Calu3 (cell line): Measurements from ENCODE around the gene ELFN1. TPM values are rescaled to one million over a fixed set of nuclear protein-coding genes. Genes with fewer than 3 reads are reported as not detected.

Experiments used
- Bru-seq: library from RNA; stranded (reverse); fragments of 400-500 nt; gene quantifications from one replicate; lab custom pipeline; 2021; lab: Mats Ljungman, UMichigan
- BruChase-seq, 2 experiments: library from RNA; stranded (reverse); fragments of 400-500 nt; gene quantifications; one replicate each; lab custom pipeline; 2021; lab: Mats Ljungman, UMichigan
- BruUV-seq: library from RNA; stranded (reverse); fragments of 400-500 nt; replicated peaks from 2 replicates; lab custom pipeline; 2021; lab: Mats Ljungman, UMichigan
- CTCF ChIA-PET: fragments of 300-600 bp; sonication (Branson Sonifier 250); formaldehyde crosslinking; loops from one replicate; lab custom pipeline; 2022; ENCODE audit warnings: antibody characterized with exemption; lab: Charles Lee
- DNase-seq: peaks from one replicate; pipeline ENCODE4 v3.0.0; 2022
- H3K27ac Mint-ChIP-seq: one replicate; pipeline ENCODE4 v1.8.0; 2022; ENCODE audit warnings: mixed read lengths; ENCODE audit not compliant: unreplicated experiment
- H3K27me3 Mint-ChIP-seq: one replicate; pipeline ENCODE4 v1.8.0; 2022; ENCODE audit warnings: mixed read lengths; ENCODE audit not compliant: unreplicated experiment
- H3K36me3 Mint-ChIP-seq: one replicate; pipeline ENCODE4 v1.8.0; 2022; ENCODE audit warnings: mild to moderate bottlenecking, moderate library complexity, mixed read lengths; ENCODE audit not compliant: insufficient read depth, unreplicated experiment
- H3K4me1 Mint-ChIP-seq: one replicate; pipeline ENCODE4 v1.8.0; 2022; ENCODE audit warnings: mild to moderate bottlenecking, low read depth, mixed read lengths; ENCODE audit not compliant: unreplicated experiment
- H3K4me3 Mint-ChIP-seq: one replicate; pipeline ENCODE4 v1.8.0; 2022; ENCODE audit warnings: mild to moderate bottlenecking, low read depth, moderate library complexity, mixed read lengths; ENCODE audit not compliant: unreplicated experiment
- H3K9me3 Mint-ChIP-seq: one replicate; pipeline ENCODE4 v1.8.0; 2022; ENCODE audit warnings: low read depth, mixed read lengths; ENCODE audit not compliant: unreplicated experiment
- CTCF ChIP-seq: fragments of 200-600 bp; IDR thresholded peaks from one replicate; pipeline ENCODE4 v1.8.0; 2022; ENCODE audit warnings: antibody characterized with exemption; ENCODE audit not compliant: unreplicated experiment
- intact Hi-C: fragments of 100-400 bp; cut with micrococcal nuclease; formaldehyde crosslinking; loops from one replicate; pipeline ENCODE4 v1.10.0; 2022; ENCODE audit not compliant: unreplicated experiment
- long read RNA-seq: library from polyadenylated mRNA; stranded (forward); transcript quantifications from one replicate; pipeline ENCODE4 v2.0.0, GENCODE V29; 2022
- total RNA-seq: library from RNA; stranded (reverse); gene quantifications from 2 replicates; pipeline ENCODE4 v1.2.3, GENCODE V29; 2022

The ELFN1 gene
- total RNA-seq = 0.27 TPM in 1 of 2 replicates, not detected in the other
- Bru-seq, nascent RNA = percentile 2 among the genes with signal in this experiment
- BruChase-seq, experiment 1, labeled RNA remaining after a 6-hour chase = not detected
- BruChase-seq, experiment 2, labeled RNA remaining after a 2-hour chase = percentile 9 among the genes with signal in this experiment
- long read RNA-seq, partial matches to known transcripts = 0 of 5 reads
- long read RNA-seq, other reads (novel, unspliced or antisense) = 5 of 5 reads

DNA sequence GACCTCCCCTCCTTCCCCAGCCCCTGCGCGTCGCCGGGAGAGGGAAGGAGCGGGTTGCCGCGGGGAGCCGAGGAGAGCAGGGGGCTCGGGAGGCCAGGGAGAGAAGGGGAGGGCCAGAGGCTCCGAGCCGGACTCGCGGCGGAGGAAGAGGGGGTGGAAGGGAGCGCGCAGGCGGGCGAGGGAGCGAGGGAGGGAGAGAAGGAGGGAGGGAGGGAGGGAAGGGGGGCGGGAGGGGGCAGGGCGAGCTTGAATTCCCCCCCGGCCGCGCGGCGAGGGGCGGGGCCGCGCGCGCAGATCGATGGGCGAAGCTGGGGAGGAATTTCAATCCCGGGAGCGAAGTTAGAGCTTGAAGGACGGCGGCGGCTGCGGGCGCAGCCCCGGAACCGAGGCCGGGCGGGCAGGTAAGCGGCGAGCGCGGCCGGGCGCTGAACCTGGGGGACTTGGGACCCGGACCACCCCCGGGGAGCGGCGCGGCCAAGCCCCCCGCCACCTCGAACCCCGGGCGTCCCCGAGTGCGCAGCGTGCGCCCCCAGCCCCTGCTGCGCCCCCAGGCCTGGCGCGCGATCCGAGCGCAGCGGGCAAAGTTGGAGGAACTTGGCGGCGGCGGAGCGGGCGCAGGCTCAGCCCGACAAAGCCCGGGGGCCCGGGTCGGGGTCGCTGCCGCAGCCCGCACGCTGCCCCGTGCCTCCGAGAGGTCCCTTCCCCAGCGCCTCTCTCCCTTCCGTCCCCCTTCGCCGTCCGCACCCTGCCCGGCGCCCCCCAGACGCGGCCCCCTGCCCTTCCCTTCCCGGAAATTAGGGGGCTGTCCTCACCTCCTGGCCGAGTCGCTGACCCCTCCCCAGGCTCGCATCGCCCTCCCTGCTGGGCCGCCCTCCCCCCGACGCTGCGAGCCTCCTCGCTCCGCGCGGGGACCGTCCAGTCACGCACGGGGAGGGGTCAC lies at the start of gene ELFN1:
ELFN1 (plus strand) TSS at position 324 of the 940 bp plus-strand sequence. CDS start 74,320 bp downstream, outside the sequence.
- TF ChIP-seq CTCF = no peak
- DNase-seq = no peak
- Mint-ChIP-seq H3K4me3 (peak within 1 kb of the TSS; percentile 39), H3K27me3 (peaks cover 89% of the 10 kb centered on the region), H3K36me3 (no peaks in the 10 kb centered on the region), H3K4me1 (no peaks in the 10 kb centered on the region), H3K9me3 (no peaks in the 10 kb centered on the region), H3K27ac (no peak within 1 kb of the TSS)
- BruUV-seq = no TSS peak
- intact Hi-C loops = no loop called here
- CTCF ChIA-PET = no interaction called here

DNA sequence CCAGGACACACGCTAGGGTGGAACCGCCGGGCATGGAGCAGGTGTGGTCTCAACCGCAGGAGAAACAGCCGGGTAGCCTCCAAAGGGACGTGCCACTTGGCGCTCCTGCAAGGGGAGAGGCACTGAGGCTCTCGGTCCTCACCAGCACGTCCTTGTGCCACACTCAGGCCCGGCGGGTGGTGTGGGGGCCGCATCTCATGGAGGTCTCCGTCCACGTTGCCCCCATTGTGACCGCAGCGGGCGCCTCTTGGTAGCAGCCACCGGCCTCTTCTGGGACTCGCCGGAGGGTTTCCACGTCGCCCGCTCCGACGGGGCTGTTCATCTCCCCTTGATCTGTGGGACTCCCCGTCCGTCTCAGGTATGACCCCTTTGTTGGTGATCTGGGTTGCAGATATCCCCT lies 49.2 kb upstream of the ELFN1 start:
- TF ChIP-seq CTCF = no peak
- H3K27me3 Mint-ChIP-seq = peaks cover 60% of the 10 kb centered on the region
- no peaks in the 10 kb centered on the region for H3K4me1 Mint-ChIP-seq
- H3K36me3 Mint-ChIP-seq = peaks cover 5% of the 10 kb centered on the region
- H3K9me3 Mint-ChIP-seq = peaks cover 6% of the 10 kb centered on the region
- H3K4me3 Mint-ChIP-seq = no peak overlapping the region
- CTCF ChIA-PET = no interaction called here
- no TSS peak for BruUV-seq
- no peak overlapping the region for H3K27ac Mint-ChIP-seq
- DNase-seq = no peak
- intact Hi-C loops = no loop called here

GRCh38 chr7:1621718-1622117 lies 48.4 kb upstream of the ELFN1 start:
- CTCF ChIA-PET = interaction anchor here (0.6 kb wide), 1 partner anchor 837 kb away, joined by 3 read pairs; no protein-coding TSS in a partner anchor
- DNase-seq = no peak
- Mint-ChIP-seq H3K27ac (no peak overlapping the region), H3K9me3 (peaks cover 6% of the 10 kb centered on the region), H3K36me3 (peaks cover 5% of the 10 kb centered on the region), H3K4me1 (no peaks in the 10 kb centered on the region), H3K4me3 (no peak overlapping the region), H3K27me3 (peaks cover 69% of the 10 kb centered on the region)
- no peak for TF ChIP-seq CTCF
- intact Hi-C loops = no loop called here
- no TSS peak for BruUV-seq

- no peak for TF ChIP-seq CTCF
- H3K27me3 Mint-ChIP-seq = peaks cover 76% of the 10 kb centered on the region
- CTCF ChIA-PET = interaction anchor here (0.6 kb wide), 1 partner anchor 837 kb away, joined by 3 read pairs; no protein-coding TSS in a partner anchor
- peaks cover 5% of the 10 kb centered on the region for H3K36me3 Mint-ChIP-seq
- no peak overlapping the region for H3K4me3 Mint-ChIP-seq
- no peak overlapping the region for H3K27ac Mint-ChIP-seq
- no peak for DNase-seq
- intact Hi-C loops = no loop called here
- H3K4me1 Mint-ChIP-seq = no peaks in the 10 kb centered on the region
- BruUV-seq = no TSS peak
- peaks cover 7% of the 10 kb centered on the region for H3K9me3 Mint-ChIP-seq
Measured at GRCh38 chr7:1622441-1622840, 47.6 kb upstream of the ELFN1 start.
